DMS153 treated with DMSO at 0.1 percent for 48 hours (cell line): ENCODE data around the gene MAP2K7.

Source experiments
- DNase-seq: peaks from one replicate; lab custom pipeline; 2025; ENCODE audit not compliant: unreplicated experiment; lab: John Stamatoyannopoulos, UW

The MAP2K7 gene

DNA sequence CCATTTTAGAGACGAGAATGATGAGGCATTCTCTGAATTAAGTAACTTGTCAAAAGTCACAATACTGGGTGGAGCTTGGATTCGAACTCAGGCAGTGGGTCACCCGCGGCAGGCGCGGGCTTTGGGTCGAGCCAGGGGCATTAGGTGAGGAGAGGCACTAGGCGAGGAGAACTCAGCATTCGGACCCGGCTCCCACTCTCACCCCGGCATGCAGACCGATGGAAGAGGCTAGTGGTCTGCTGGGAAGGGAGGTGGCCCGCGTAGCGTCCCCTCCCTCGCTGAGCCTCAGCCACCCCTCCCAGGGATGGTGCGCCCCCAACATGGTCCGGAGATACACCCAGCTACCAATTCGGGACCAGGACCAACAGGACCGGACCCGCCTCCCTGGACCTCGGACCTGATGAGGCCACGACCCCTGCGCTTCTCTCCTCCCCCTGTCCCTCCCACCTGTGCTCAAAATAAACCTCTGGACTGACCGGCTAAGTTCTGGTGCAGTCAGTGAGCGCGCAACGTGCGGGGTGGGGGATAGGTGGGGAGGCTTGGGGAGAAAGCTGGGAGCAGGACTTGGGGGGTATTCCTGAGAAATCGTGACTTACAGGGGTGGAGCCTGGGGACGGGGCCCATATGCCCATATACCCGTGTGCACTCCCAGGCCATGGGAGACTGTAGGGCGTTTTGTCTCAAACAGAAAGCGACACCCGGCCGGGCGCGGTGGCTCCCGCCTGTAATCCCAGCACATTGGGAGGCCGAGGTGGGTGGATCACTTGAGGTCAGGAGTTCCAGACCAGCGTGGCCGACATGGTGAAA lies 15.1 kb downstream of the MAP2K7 start:
- DNase-seq: no peak

DNA sequence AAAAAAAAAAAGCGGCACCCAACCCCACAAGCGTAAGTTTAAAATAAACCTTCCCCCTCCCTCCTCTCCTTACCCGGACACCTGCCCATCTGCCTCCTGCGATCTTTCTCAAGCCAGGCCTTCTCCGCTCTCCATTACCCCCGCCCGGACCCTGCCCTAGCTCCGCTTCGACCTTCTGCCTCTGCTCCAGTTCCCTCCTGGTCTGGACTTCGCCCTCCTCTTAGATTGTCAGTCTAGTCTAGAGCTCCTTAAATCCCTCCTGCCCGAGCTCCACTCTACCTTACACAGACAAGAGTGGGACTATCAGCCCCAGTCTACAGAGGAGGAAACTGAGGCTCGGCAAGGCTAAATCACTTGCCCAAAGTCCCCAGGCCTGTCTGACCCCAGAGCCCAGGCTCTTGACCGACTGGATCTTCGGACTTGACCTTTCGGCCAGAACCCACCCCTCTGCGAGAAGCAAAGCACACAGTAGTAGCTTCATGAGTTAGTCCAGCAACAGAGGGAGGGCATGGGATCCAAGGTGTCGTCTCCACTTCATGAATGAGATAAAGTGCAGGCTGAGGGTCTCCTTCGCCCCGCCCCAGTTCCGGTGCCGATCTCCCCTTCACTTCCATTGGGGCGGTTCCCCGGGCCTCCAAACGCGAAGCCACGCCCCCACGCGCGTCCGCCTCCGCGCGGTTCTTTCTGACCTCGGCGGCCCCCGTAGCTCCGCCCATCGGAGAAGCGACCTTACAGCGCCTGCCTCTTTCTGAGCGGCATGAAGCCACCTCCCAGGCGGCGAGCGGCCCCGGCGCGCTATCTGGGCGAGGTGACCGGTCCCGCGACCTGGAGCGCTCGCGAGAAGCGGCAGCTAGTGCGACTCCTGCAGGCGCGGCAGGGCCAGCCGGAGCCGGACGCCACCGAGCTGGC lies 16.2 kb downstream of the MAP2K7 start, which contains the start of gene SNAPC2:
Gene SNAPC2 (plus strand): TSS at position 729 of the 909 bp plus-strand sequence. CDS start 29 bp downstream, at position 758.
- DNase-seq: peak; percentile 79

GRCh38 chr19:7920519-7921301 lies 17.0 kb downstream of the MAP2K7 start:
- peak; percentile 94 for DNase-seq

- no peak for DNase-seq
Observed at GRCh38 chr19:7921302-7921966, 17.8 kb downstream of the MAP2K7 start.

GRCh38 chr19:7921967-7922835 lies 18.5 kb downstream of the MAP2K7 start:
- DNase-seq: no peak

GRCh38 chr19:7922836-7923195 lies 19.1 kb downstream of the MAP2K7 start:
- DNase-seq: no peak

- no peak for DNase-seq
Observed at GRCh38 chr19:7923295-7924191, 19.9 kb downstream of the MAP2K7 start.

DNA sequence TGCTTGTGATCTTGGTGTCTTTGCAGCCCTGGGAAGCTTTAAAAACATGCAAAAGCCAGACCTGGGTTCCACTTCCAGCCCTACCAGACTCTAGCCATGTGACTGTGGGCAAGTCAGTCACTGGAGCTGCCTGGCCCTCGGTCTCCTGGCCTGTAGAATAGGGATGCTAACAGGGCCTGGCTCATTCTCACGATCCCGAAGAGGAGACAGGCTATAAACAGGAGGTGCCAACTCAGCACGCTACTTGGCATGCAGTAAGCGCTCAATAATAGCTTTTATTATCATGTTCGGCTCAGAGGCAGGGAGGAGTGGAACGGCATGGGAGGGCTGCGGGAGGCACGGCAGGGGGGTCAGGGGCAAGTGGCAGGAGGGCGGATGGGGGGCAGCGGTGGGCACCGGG lies 20.6 kb downstream of the MAP2K7 start:
- no peak for DNase-seq

- no peak for DNase-seq
Observed at GRCh38 chr19:7924651-7925170, 21.0 kb downstream of the MAP2K7 start.

DNA sequence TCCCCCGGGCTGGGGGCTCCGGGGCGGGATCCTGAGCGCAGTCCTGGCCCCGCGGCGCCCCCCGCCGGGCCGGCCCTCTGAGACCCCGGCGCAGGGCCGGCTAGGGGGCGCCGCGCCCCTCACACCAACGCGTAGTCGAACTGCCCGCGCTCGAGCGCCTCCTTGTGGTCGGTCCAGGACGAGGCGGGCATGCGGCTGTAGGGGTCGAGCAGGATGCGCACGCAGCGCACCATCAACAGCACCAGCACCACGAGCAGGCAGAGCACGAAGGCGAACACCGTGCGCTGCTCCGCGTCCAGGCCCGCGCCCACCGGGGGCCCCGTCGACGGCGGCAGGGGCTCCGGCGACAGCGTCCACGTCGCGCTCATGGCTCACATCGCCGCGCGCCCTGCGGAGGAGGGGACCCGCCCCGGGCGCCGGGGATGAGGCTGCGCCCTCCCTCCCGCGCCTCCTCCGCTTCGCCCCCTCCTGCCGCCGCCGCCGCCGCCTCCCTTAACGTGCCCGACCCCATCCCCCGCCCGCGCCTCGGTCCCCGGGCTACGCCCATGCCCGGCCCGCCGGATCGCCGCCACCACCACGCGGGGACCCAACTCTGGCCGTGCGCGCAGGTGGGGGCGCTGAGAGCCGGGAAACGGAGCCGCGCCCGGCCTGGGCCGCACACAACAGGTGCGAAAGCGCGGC lies 21.6 kb downstream of the MAP2K7 start:
- DNase-seq: peak; percentile 46

GRCh38 chr19:7926021-7926726 lies 22.5 kb downstream of the MAP2K7 start, which contains the start of gene CTXN1:
Gene CTXN1 (minus strand): TSS chr19:7926135. CDS start chr19:7925538, 597 bp downstream.
- no peak for DNase-seq

- no peak for DNase-seq
Observed at GRCh38 chr19:7926727-7927604, 23.3 kb downstream of the MAP2K7 start.

GRCh38 chr19:7927605-7928333 lies 24.1 kb downstream of the MAP2K7 start:
- no peak for DNase-seq

GRCh38 chr19:7928334-7928706 lies 24.6 kb downstream of the MAP2K7 start:
- no peak for DNase-seq
